ENCODE data around the gene DDX47.
"Not testable (repeated sequence)": the region's sequence is repeated elsewhere in the genome, so short reads cannot be mapped to it uniquely, and the experiment has no call there.

Gene DDX47

DNA sequence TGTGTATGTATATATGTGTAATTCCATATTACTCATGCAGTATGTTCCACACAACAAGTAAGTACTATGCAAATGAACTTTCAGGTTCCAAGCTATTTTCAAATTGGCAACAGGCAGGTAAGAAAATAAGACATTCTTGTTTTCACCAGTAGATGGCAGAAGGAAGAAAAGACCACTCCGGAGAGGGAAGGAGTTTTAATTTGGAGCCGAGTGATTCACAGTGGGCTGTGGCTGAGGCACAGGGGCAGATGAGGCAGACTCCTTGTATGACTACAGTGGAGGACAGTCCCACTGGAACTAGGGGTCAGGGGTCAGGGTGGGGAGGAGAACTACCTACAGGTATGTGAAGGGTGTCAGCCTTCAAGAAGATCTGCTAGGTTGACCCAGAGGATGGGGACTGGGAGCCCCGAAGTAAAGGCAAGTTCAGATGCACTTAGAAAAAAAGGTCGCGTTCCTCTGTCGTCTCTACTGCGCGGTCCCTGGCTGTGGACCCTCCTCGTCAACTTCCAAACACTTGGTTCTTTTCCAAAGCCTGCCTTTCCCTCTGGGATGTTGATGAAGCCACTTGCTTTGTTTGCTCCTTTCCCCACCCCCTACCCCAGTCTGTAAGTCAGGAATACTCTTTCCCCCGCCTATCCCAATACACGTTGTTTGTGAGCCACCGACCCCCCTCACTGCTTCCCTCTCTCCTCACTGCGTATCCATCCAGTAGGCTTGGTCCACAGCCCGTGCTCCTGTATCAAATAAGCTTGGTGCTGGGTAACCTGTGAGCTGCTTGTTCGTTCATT is 24.1 kb downstream of the DDX47 start:
- TF ChIP-seq, protein P1, sequence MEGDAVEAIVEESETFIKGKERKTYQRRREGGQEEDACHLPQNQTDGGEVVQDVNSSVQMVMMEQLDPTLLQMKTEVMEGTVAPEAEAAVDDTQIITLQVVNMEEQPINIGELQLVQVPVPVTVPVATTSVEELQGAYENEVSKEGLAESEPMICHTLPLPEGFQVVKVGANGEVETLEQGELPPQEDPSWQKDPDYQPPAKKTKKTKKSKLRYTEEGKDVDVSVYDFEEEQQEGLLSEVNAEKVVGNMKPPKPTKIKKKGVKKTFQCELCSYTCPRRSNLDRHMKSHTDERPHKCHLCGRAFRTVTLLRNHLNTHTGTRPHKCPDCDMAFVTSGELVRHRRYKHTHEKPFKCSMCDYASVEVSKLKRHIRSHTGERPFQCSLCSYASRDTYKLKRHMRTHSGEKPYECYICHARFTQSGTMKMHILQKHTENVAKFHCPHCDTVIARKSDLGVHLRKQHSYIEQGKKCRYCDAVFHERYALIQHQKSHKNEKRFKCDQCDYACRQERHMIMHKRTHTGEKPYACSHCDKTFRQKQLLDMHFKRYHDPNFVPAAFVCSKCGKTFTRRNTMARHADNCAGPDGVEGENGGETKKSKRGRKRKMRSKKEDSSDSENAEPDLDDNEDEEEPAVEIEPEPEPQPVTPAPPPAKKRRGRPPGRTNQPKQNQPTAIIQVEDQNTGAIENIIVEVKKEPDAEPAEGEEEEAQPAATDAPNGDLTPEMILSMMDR (IDR thresholded peaks at IDR 0.05; ENCODE audit: low read depth, low read length): peak; percentile 69
- H3K9me3 ChIP-seq: no peaks in the 10 kb centered on the region
- H3K27me3 ChIP-seq: no peaks in the 10 kb centered on the region
- H3K36me3 ChIP-seq: peaks cover 11% of the 10 kb centered on the region
- no peaks in the 10 kb centered on the region for H3K4me1 ChIP-seq
- no peak overlapping the region for H3K4me3 ChIP-seq (ENCODE audit: low read depth, low read length)
- DNase-seq: peak; percentile 30

DNA sequence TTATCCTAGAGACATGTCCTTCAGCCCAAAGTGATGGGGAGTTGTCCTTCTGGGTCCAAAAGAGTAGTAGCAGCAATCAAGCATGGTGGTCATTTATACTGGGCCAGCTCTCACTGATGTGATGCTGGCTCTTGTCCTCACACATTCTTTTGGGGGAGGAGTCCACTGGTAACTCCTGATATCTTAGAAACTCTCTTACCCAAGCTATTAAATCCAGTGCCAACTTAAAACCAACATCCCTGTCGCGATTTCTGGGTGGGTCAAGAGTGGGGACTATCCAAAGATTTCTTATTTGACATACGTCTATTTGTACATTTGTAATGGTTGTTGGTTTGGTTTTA is 24.6 kb downstream of the DDX47 start:
- Histone ChIP-seq H3K4me1 (no peaks in the 10 kb centered on the region), H3K27me3 (no peaks in the 10 kb centered on the region), H3K4me3 (ENCODE audit: low read depth, low read length) (no peak overlapping the region), H3K9me3 (no peaks in the 10 kb centered on the region), H3K36me3 (peaks cover 6% of the 10 kb centered on the region; the same call in 1 of the 2 replicates)
- no peak for DNase-seq
- TF ChIP-seq, protein P1 (IDR thresholded peaks at IDR 0.05; ENCODE audit: low read depth, low read length): no peak

DNA sequence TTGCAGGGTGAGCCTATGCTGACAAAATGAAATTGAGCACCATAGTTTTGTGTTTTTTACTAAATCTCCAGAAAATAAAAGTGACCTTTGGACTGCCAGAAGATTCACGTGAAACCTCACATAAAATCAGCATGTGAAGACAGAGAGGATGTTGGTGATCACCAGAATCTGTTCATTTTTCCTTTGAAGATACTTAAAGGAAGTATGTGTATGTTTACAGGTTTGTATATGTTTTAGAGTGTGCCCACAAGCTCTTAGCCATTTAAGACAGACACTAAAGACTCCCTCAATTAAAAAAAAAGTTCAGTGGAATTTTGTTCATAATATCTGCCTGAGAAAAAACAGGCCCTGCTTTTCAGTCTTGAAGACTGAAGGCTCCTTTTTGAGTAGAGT is 25.9 kb downstream of the DDX47 start:
- no peaks in the 10 kb centered on the region for H3K36me3 ChIP-seq
- no peak overlapping the region for H3K4me3 ChIP-seq (ENCODE audit: low read depth, low read length)
- no peaks in the 10 kb centered on the region for H3K27me3 ChIP-seq
- no peaks in the 10 kb centered on the region for H3K4me1 ChIP-seq
- no peak for DNase-seq
- TF ChIP-seq, protein P1 (IDR thresholded peaks at IDR 0.05; ENCODE audit: low read depth, low read length): no peak
- no peaks in the 10 kb centered on the region for H3K9me3 ChIP-seq

DNA sequence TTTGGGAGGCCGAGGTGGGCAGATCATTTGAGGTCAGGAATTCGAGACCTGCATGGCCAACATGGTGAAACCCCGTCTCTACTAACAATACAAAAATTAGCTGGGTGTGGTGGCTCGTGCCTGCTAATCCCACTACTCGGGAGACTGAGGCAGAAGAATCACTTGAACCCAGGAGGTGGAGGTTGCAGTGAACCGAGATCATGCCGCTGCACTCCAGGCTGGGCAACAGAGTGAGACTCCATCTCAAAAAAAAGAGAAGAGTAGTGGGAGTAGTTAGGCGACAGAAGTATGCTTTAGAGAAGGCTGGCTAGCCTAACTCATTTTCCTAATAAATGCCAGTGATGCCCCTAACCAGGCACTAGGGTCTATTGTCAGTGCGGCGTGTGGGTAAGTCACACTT is 26.3 kb downstream of the DDX47 start:
- H3K4me1 ChIP-seq; H3K9me3 ChIP-seq; H3K27me3 ChIP-seq; DNase-seq; H3K36me3 ChIP-seq; H3K4me3 ChIP-seq (ENCODE audit: low read depth, low read length): not testable (repeated sequence)

DNA sequence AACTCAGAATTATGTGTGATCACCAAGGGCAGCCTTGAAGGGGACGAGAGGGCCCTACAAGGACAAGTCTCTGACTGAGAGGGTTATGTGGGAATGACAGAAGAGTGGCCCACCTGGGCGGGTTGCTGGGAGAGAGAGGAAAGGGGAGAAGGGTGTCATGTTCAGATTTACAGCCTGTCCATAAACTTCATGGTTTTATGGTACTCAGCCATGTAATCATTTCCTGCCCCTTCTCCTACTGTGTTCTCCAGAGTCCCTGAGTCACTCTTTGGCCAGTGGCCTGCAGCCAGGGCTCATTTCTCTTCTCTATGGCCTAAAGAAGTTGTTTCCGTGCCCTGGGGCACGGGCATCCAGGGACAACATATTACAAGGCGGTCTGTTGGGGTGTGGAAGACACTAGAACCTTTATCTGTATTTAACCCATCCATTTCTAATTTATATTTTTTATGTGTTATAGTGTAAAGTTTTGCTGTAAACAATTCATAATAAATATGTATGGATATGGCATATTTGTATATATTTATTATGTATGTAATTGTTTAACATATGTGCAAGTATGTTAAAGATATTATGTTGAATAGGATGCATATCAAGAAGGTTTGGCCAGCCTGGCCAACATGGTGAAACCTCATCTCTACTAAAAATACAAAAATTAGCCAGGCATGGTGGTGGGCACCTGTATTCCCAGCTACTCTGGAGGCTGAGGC is 26.9 kb downstream of the DDX47 start:
- Histone ChIP-seq H3K9me3 (no peaks in the 10 kb centered on the region), H3K36me3 (no peaks in the 10 kb centered on the region), H3K4me1 (no peaks in the 10 kb centered on the region), H3K27me3 (no peaks in the 10 kb centered on the region), H3K4me3 (ENCODE audit: low read depth, low read length) (no peak overlapping the region)
- TF ChIP-seq, protein P1 (IDR thresholded peaks at IDR 0.05; ENCODE audit: low read depth, low read length): no peak
- DNase-seq: no peak

DNA sequence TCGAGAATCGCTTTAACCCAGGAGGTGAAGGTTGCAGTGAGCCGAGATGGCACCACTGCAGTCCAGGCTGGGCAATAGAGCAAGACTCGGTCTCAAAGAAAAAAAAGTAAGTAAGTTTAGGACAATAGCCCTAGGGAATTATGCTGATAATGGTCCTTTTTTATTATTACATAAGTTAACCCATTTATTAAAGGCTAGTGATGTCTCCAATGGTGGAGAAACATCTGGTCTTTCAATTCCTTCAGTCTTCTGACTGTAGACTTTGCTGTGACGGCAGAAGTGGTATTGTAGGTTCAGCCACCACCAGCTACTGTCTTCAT is 27.4 kb downstream of the DDX47 start:
- DNase-seq: no peak
- Histone ChIP-seq H3K36me3 (no peaks in the 10 kb centered on the region), H3K4me3 (ENCODE audit: low read depth, low read length) (no peak overlapping the region), H3K9me3 (no peaks in the 10 kb centered on the region), H3K4me1 (no peaks in the 10 kb centered on the region), H3K27me3 (no peaks in the 10 kb centered on the region)
- TF ChIP-seq, protein P1 (IDR thresholded peaks at IDR 0.05; ENCODE audit: low read depth, low read length): no peak

DNA sequence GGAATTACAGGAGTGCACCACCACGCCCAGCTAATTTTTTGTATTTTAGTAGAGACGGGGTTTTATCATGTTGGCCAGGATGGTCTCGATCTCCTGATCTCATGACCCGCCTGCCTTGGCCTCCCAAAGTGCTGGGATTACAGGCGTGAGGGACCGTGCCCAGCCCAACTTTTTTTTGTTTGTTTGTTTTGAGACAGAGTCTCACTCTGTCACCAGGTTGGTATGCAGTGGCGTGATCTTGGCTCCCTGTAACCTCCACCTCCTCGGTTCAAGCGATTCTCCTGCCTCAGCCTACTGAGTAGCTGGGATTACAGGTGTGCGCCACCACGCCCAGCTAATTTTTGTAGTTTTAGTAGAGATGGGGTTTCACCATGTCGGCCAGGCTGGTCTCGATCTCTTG is 28.3 kb downstream of the DDX47 start:
- not testable (repeated sequence) for H3K4me3 ChIP-seq (ENCODE audit: low read depth, low read length); DNase-seq; H3K9me3 ChIP-seq; H3K27me3 ChIP-seq; H3K36me3 ChIP-seq; H3K4me1 ChIP-seq
